HepG2 (cell line): ENCODE results near the gene SHISA6. TPM values are rescaled to one million over a fixed set of nuclear protein-coding genes. Genes with fewer than 3 reads are reported as not detected.

Experiments
- ATAC-seq: fragments of 200-7000 bp; cut with Tn5 transposase; 3 replicates; pipeline ENCODE4 v1.9.1; 2020; ENCODE audit warnings: mild to moderate bottlenecking, moderate library complexity
- BruUV-seq: library from RNA; stranded (reverse); fragments of 400-500 nt; replicated peaks from 2 replicates; lab custom pipeline; 2021; lab: Mats Ljungman, UMichigan
- CTCF ChIA-PET: fragments of 300-600 bp; formaldehyde crosslinking; extraction: SDS; loops from one replicate; lab custom pipeline; 2021; ENCODE audit warnings: low total read pairs, inconsistent platforms, low intra/inter-chr PET ratio; lab: Yijun Ruan, JAX
- POLR2A ChIA-PET: fragments of 350-600 bp; sonication (Branson Sonifier 250); formaldehyde crosslinking; loops from one replicate; lab custom pipeline; 2020; ENCODE audit warnings: antibody characterized with exemption, inconsistent platforms; lab: Yijun Ruan, JAX
- DNase-seq: peaks from one replicate; pipeline ENCODE4 v3.0.0-alpha.2; 2015; ENCODE audit warnings: low spot score
- FAIRE-seq: peaks from 3 replicates; lab custom pipeline; 2011; peaks lifted over from hg19 to GRCh38; lab: Jason Lieb, UNC
- H2AFZ ChIP-seq: one replicate; pipeline ENCODE4 v1.6.1; 2011; ENCODE audit warnings: low read length, inconsistent platforms
- H3K27ac ChIP-seq: fragments of 300-600 bp; 3 replicates; pipeline ENCODE4 v1.8.0; 2011; ENCODE audit warnings: mixed run types, mild to moderate bottlenecking, mixed read lengths, low read length, inconsistent platforms; ENCODE audit not compliant: insufficient read depth; ENCODE audit errors: extremely low read length
- H3K27me3 ChIP-seq, 2 experiments: fragments of 200-600 bp in 1 of 2; 2 replicates in 1 of 2; 3 replicates in 1 of 2; pipeline versions ENCODE4 v1.6.0 to v1.8.0; 2011; ENCODE audit warnings: low read length in 2 of 2, mild to moderate bottlenecking in 2 of 2, moderate library complexity in 2 of 2, inconsistent platforms in 1 of 2; ENCODE audit not compliant: insufficient read depth in 2 of 2, control insufficient read depth in 1 of 2
- H3K36me3 ChIP-seq, 2 experiments: fragments of 200-600 bp in 1 of 2; replicated peaks in 1 of 2; 2 replicates in 1 of 2; 3 replicates in 1 of 2; pipeline versions ENCODE4 v1.5.1 to v1.8.0; 2011; ENCODE audit warnings: low read length in 2 of 2, inconsistent platforms in 1 of 2; ENCODE audit not compliant: insufficient read depth in 2 of 2, control insufficient read depth in 1 of 2
- H3K4me1 ChIP-seq: 2 replicates; pipeline ENCODE4 v1.5.1; 2012; ENCODE audit warnings: low read length, inconsistent platforms; ENCODE audit not compliant: insufficient read depth
- H3K4me2 ChIP-seq: 2 replicates; pipeline ENCODE4 v1.6.0; 2011; ENCODE audit warnings: low read depth, low read length, inconsistent platforms
- H3K4me3 ChIP-seq, 3 experiments: fragments of 200-600 bp in 1 of 3; sonication (generic), shearing (Covaris generic) in 1 of 3; replicated peaks in 1 of 3; 2 replicates each; pipeline ENCODE4 v1.5.1; 2011 to 2016; ENCODE audit warnings: low read length in 3 of 3, inconsistent platforms in 2 of 3, low read depth in 2 of 3, mild to moderate bottlenecking in 2 of 3, control low read depth in 1 of 3, mixed read lengths in 1 of 3; ENCODE audit not compliant: insufficient read depth in 1 of 3
- H3K79me2 ChIP-seq: one replicate; pipeline ENCODE4 v1.6.1; 2011; ENCODE audit warnings: low read length, inconsistent platforms; ENCODE audit not compliant: insufficient read depth
- H3K9ac ChIP-seq: 2 replicates; pipeline ENCODE4 v1.6.0; 2011; ENCODE audit warnings: mild to moderate bottlenecking, low read depth, low read length, inconsistent platforms; ENCODE audit not compliant: insufficient read depth
- H3K9me3 ChIP-seq: 2 replicates; pipeline ENCODE4 v1.5.1; 2012; ENCODE audit warnings: mild to moderate bottlenecking, low read length
- H4K20me1 ChIP-seq: 2 replicates; pipeline ENCODE4 v1.6.0; 2011; ENCODE audit warnings: inconsistent platforms, mild to moderate bottlenecking, low read length, moderate library complexity; ENCODE audit not compliant: insufficient read depth
- ATF6 ChIP-seq: sonication (generic); formaldehyde crosslinking; conservative IDR thresholded peaks from 2 replicates; pipeline ENCODE4 v1.4.0; 2020; ENCODE audit warnings: missing genetic modification reagents
- CHD4 ChIP-seq: fragments of 200-600 bp; sonication (generic); IDR thresholded peaks from 2 replicates; pipeline ENCODE4 v1.7.0; 2017; ENCODE audit warnings: mild to moderate bottlenecking, low read length, borderline replicate concordance
- CTCF ChIP-seq: sonication (generic); formaldehyde crosslinking; IDR thresholded peaks from 2 replicates; pipeline ENCODE4 v1.5.0; 2020; ENCODE audit warnings: mild to moderate bottlenecking, missing genetic modification reagents, moderate library complexity
- HNRNPUL1 ChIP-seq: fragments of 200-400 bp; formaldehyde crosslinking; IDR thresholded peaks from 2 replicates; pipeline ENCODE4 v1.6.1; 2017; ENCODE audit warnings: low read depth, mild to moderate bottlenecking, low read length, moderate library complexity
- LBX2 ChIP-seq: sonication (generic); formaldehyde crosslinking; IDR thresholded peaks from 2 replicates; pipeline ENCODE4 v1.5.0; 2020; ENCODE audit warnings: missing genetic modification reagents, mild to moderate bottlenecking, borderline replicate concordance
- MBD4 ChIP-seq: IDR thresholded peaks from 2 replicates; pipeline ENCODE4 v1.6.1; 2012; ENCODE audit warnings: low read length, inconsistent platforms, borderline replicate concordance
- MYNN ChIP-seq: sonication (generic); formaldehyde crosslinking; IDR thresholded peaks from 2 replicates; pipeline ENCODE4 v1.4.0; 2020; ENCODE audit warnings: mild to moderate bottlenecking, low read depth, missing genetic modification reagents
- RAD21 ChIP-seq: fragments of 450-650 bp; formaldehyde crosslinking; IDR thresholded peaks from 2 replicates; pipeline ENCODE4 v1.5.0; 2020; ENCODE audit warnings: mild to moderate bottlenecking
- SMYD3 ChIP-seq: sonication (generic); formaldehyde crosslinking; IDR thresholded peaks from 2 replicates; pipeline ENCODE4 v1.8.1; 2023; ENCODE audit warnings: mild to moderate bottlenecking, missing genetic modification reagents
- TFAP4 ChIP-seq: sonication (generic); IDR thresholded peaks from 2 replicates; pipeline ENCODE4 v1.6.1; 2016; ENCODE audit warnings: low read depth, borderline replicate concordance
- ZNF280B ChIP-seq: sonication (generic); formaldehyde crosslinking; IDR thresholded peaks from 2 replicates; pipeline ENCODE4 v1.5.0; 2020; ENCODE audit warnings: missing genetic modification reagents, mild to moderate bottlenecking, borderline replicate concordance
- ZNF34 ChIP-seq: sonication (generic); formaldehyde crosslinking; IDR thresholded peaks from 2 replicates; pipeline ENCODE4 v1.4.0; 2020; ENCODE audit warnings: mild to moderate bottlenecking, missing genetic modification reagents, borderline replicate concordance
- ZNF639 ChIP-seq: conservative IDR thresholded peaks from 2 replicates; pipeline ENCODE4 v1.6.1; 2018; ENCODE audit warnings: missing genetic modification reagents
- ZNF737 ChIP-seq: sonication (generic); formaldehyde crosslinking; IDR thresholded peaks from 2 replicates; pipeline ENCODE4 v1.5.0; 2020; ENCODE audit warnings: missing genetic modification reagents, mild to moderate bottlenecking, borderline replicate concordance
- ZZZ3 ChIP-seq: sonication (generic); formaldehyde crosslinking; IDR thresholded peaks from 2 replicates; pipeline ENCODE4 v1.4.0; 2020; ENCODE audit warnings: missing genetic modification reagents, mild to moderate bottlenecking, borderline replicate concordance
- WGBS: methylation state at CpG from one replicate; pipeline ENCODE4 v1.1.6; 2017; ENCODE audit warnings: low lambda C conversion rate; 5-methylcytosine and 5-hydroxymethylcytosine counted together
- in situ Hi-C: cut with HindIII; loops from 2 replicates; pipeline ENCODE4 v1.10.0; 2017; ENCODE audit warnings: low pct_unique_long_range_greater_than_20kb; ENCODE audit not compliant: extremely low pct_ligation_motif_present
- intact Hi-C: fragments of 100-400 bp; cut with micrococcal nuclease; formaldehyde crosslinking; loops from one replicate; pipeline ENCODE4 v1.10.0; 2022; ENCODE audit not compliant: unreplicated experiment
- polyA plus RNA-seq, 8 experiments: library from polyadenylated mRNA; depleted of rRNA in 3 of 8; stranded (reverse) in 7 of 8; unstranded in 1 of 8; fragments of >200 nt; fragmentation: Illumina TruSeq in 4 of 8; extraction: Trizol in 4 of 8; gene quantifications; 2 replicates each; pipeline versions ENCODE4 v1.2.1 to v1.2.3, GENCODE V29; 2011 to 2016; ENCODE audit warnings: low read depth in 4 of 8, missing spikeins in 1 of 8, mixed read lengths in 1 of 8; ENCODE audit not compliant: insufficient read depth in 1 of 8
- total RNA-seq, 5 experiments: library from RNA; depleted of rRNA; stranded (reverse); fragments of >200 nt; fragmentation: Illumina TruSeq; extraction: Trizol; gene quantifications; 2 replicates each; pipeline ENCODE4 v1.2.3, GENCODE V29; 2016; ENCODE audit warnings: low read depth in 1 of 5

SHISA6 gene
- total and polyA plus RNA-seq, 2 of the 13 experiments (the other 11 are each of a cell fraction or from before 2014, with no cell fraction given) = not detected

- BruUV-seq = no TSS peak
- FAIRE-seq = no peak
- Histone ChIP-seq H3K9ac (no peak overlapping the region), H3K79me2 (no peaks in the 10 kb centered on the region), H3K4me1 (no peaks in the 10 kb centered on the region), H3K36me3 (no peaks in the 10 kb centered on the region), H3K9me3 (no peaks in the 10 kb centered on the region), H3K4me3 (no peak overlapping the region), H4K20me1 (no peaks in the 10 kb centered on the region), H3K4me2 (no peak overlapping the region), H2AFZ (no peak overlapping the region), H3K27me3 (no peaks in the 10 kb centered on the region), H3K27ac (no peak overlapping the region)
- ATAC-seq = no peak
- intact Hi-C loops (no loop called here), in situ Hi-C loops (no loop called here)
- ChIA-PET POLR2A (no interaction called here), CTCF (no interaction called here)
- WGBS = 0% methylated on average over 2 of the region's 2 CpGs
- DNase-seq = no peak
- TF ChIP-seq MBD4 = no peak
- TF ChIP-seq HNRNPUL1 = no peak
- TF ChIP-seq ATF6 (CRISPR knock-in tag) = no peak
- no peak for TF ChIP-seq MYNN (CRISPR knock-in tag)
- TF ChIP-seq ZNF34 (CRISPR knock-in tag) = no peak
- TF ChIP-seq LBX2 (CRISPR knock-in tag) = no peak
- no peak for TF ChIP-seq CTCF (CRISPR knock-in tag)
- no peak for TF ChIP-seq ZNF737 (CRISPR knock-in tag)
- TF ChIP-seq ZNF639 = no peak
- no peak for TF ChIP-seq RAD21 (CRISPR knock-in tag)
- no peak for TF ChIP-seq TFAP4
- no peak for TF ChIP-seq SMYD3 (CRISPR knock-in tag)
- TF ChIP-seq ZZZ3 (CRISPR knock-in tag) = no peak
- no peak for TF ChIP-seq CHD4
- TF ChIP-seq ZNF280B (CRISPR knock-in tag) = no peak
Observed at GRCh38 chr17:11467639-11468038, 226.6 kb downstream of the SHISA6 start.
